Measurements from ENCODE around the gene TACC2. TPM values are rescaled to one million over a fixed set of nuclear protein-coding genes. Genes with fewer than 3 reads are reported as not detected.
A peak's percentile ranks its signal among the peaks of the same experiment; 100 is the strongest.
"Not testable (repeated sequence)": the region's sequence is repeated elsewhere in the genome, so short reads cannot be mapped to it uniquely, and the experiment has no call there.

TACC2 gene
- total and polyA plus RNA-seq, 2 donors = 21.2 to 82.7 TPM

GRCh38 chr10:122050311-122050710 lies 61.3 kb downstream of the TACC2 start:
- 90% methylated on average over 10 of the region's 10 CpGs for WGBS
- no peak overlapping the region for H3K27ac ChIP-seq (ENCODE audit: low read depth)
- H3K4me3 ChIP-seq (ENCODE audit: low read depth, low read length) = no peak overlapping the region
- no peaks in the 10 kb centered on the region for H3K4me1 ChIP-seq (ENCODE audit: insufficient read depth)
- H3K36me3 ChIP-seq (ENCODE audit: insufficient read depth) = no peaks in the 10 kb centered on the region
- DNase-seq (ENCODE audit: extremely low spot score) = no peak

GRCh38 chr10:122050811-122051210 lies 61.8 kb downstream of the TACC2 start:
- no peak for DNase-seq (ENCODE audit: extremely low spot score)
- WGBS = 91% methylated on average over 9 of the region's 9 CpGs
- Histone ChIP-seq H3K27ac (ENCODE audit: low read depth) (no peak overlapping the region), H3K4me1 (ENCODE audit: insufficient read depth) (no peaks in the 10 kb centered on the region), H3K4me3 (ENCODE audit: low read depth, low read length) (no peak overlapping the region), H3K36me3 (ENCODE audit: insufficient read depth) (no peaks in the 10 kb centered on the region)

- no peaks in the 10 kb centered on the region for H3K4me1 ChIP-seq (ENCODE audit: insufficient read depth)
- no peak for DNase-seq (ENCODE audit: extremely low spot score)
- no peak overlapping the region for H3K4me3 ChIP-seq (ENCODE audit: low read depth, low read length)
- no peak overlapping the region for H3K27ac ChIP-seq (ENCODE audit: low read depth)
- H3K36me3 ChIP-seq (ENCODE audit: insufficient read depth) = no peaks in the 10 kb centered on the region
- WGBS = 66% methylated on average over 2 of the region's 2 CpGs
Measured at GRCh38 chr10:122051609-122052385, 62.8 kb downstream of the TACC2 start.

- H3K36me3 ChIP-seq (ENCODE audit: insufficient read depth) = no peaks in the 10 kb centered on the region
- no peak overlapping the region for H3K4me3 ChIP-seq (ENCODE audit: low read depth, low read length)
- 89% methylated on average over 6 of the region's 6 CpGs for WGBS
- H3K27ac ChIP-seq (ENCODE audit: low read depth) = no peak overlapping the region
- no peak for DNase-seq (ENCODE audit: extremely low spot score)
- H3K4me1 ChIP-seq (ENCODE audit: insufficient read depth) = no peaks in the 10 kb centered on the region
Measured at GRCh38 chr10:122052701-122053100, 63.7 kb downstream of the TACC2 start.

GRCh38 chr10:122053314-122053713 lies 64.4 kb downstream of the TACC2 start:
- 87% methylated on average over 8 of the region's 8 CpGs for WGBS
- DNase-seq (ENCODE audit: extremely low spot score) = no peak
- Histone ChIP-seq H3K4me1 (ENCODE audit: insufficient read depth) (no peaks in the 10 kb centered on the region), H3K27ac (ENCODE audit: low read depth) (no peak overlapping the region), H3K36me3 (ENCODE audit: insufficient read depth) (no peaks in the 10 kb centered on the region), H3K4me3 (ENCODE audit: low read depth, low read length) (no peak overlapping the region)

- 51% methylated on average over 15 of the region's 15 CpGs for WGBS
- Histone ChIP-seq H3K4me1 (ENCODE audit: insufficient read depth) (no peaks in the 10 kb centered on the region), H3K4me3 (ENCODE audit: low read depth, low read length) (no peak overlapping the region), H3K27ac (ENCODE audit: low read depth) (peak overlapping the region; percentile 43), H3K36me3 (ENCODE audit: insufficient read depth) (no peaks in the 10 kb centered on the region)
- no peak for DNase-seq (ENCODE audit: extremely low spot score)
Measured at GRCh38 chr10:122054048-122055025, 65.4 kb downstream of the TACC2 start.

GRCh38 chr10:122055252-122055651 lies 66.3 kb downstream of the TACC2 start:
- no peaks in the 10 kb centered on the region for H3K4me1 ChIP-seq (ENCODE audit: insufficient read depth)
- H3K4me3 ChIP-seq (ENCODE audit: low read depth, low read length) = no peak overlapping the region
- 88% methylated on average over 5 of the region's 5 CpGs for WGBS
- H3K27ac ChIP-seq (ENCODE audit: low read depth) = no peak overlapping the region
- no peaks in the 10 kb centered on the region for H3K36me3 ChIP-seq (ENCODE audit: insufficient read depth)
- DNase-seq (ENCODE audit: extremely low spot score) = no peak

- WGBS = 94% methylated on average over 8 of the region's 8 CpGs
- DNase-seq (ENCODE audit: extremely low spot score) = no peak
- Histone ChIP-seq H3K27ac (ENCODE audit: low read depth) (no peak overlapping the region), H3K4me3 (ENCODE audit: low read depth, low read length) (no peak overlapping the region), H3K36me3 (ENCODE audit: insufficient read depth) (no peaks in the 10 kb centered on the region), H3K4me1 (ENCODE audit: insufficient read depth) (no peaks in the 10 kb centered on the region)
Measured at GRCh38 chr10:122056431-122057094, 67.6 kb downstream of the TACC2 start.

- H3K4me3 ChIP-seq (ENCODE audit: low read depth, low read length) = no peak overlapping the region
- no peak overlapping the region for H3K27ac ChIP-seq (ENCODE audit: low read depth)
- DNase-seq (ENCODE audit: extremely low spot score) = no peak
- H3K4me1 ChIP-seq (ENCODE audit: insufficient read depth) = no peaks in the 10 kb centered on the region
- 82% methylated on average over 14 of the region's 14 CpGs for whole genome bisulfite sequencing
- no peaks in the 10 kb centered on the region for H3K36me3 ChIP-seq (ENCODE audit: insufficient read depth)
Measured at GRCh38 chr10:122057841-122058413, 69.0 kb downstream of the TACC2 start.

GRCh38 chr10:122060250-122060649 lies 71.3 kb downstream of the TACC2 start:
- no peak overlapping the region for H3K27ac ChIP-seq (ENCODE audit: low read depth)
- no peak for DNase-seq (ENCODE audit: extremely low spot score)
- 73% methylated on average over 2 of the region's 2 CpGs for WGBS

GRCh38 chr10:122062831-122063674 lies 74.1 kb downstream of the TACC2 start:
- peak; percentile 77 for DNase-seq (ENCODE audit: extremely low spot score)
- Histone ChIP-seq H3K4me3 (ENCODE audit: low read depth, low read length) (no peak overlapping the region), H3K36me3 (ENCODE audit: insufficient read depth) (no peaks in the 10 kb centered on the region), H3K27ac (ENCODE audit: low read depth) (peak overlapping the region; percentile 84), H3K4me1 (ENCODE audit: insufficient read depth) (no peaks in the 10 kb centered on the region)
- 20% methylated on average over 13 of the region's 13 CpGs for WGBS

More at GRCh38 chr10:122060250-122060649, 71.3 kb downstream of the TACC2 start:
- H3K36me3 ChIP-seq (ENCODE audit: insufficient read depth) = no peaks in the 10 kb centered on the region
- H3K4me1 ChIP-seq (ENCODE audit: insufficient read depth) = no peaks in the 10 kb centered on the region
- no peak overlapping the region for H3K4me3 ChIP-seq (ENCODE audit: low read depth, low read length)

GRCh38 chr10:122066337-122066939 lies 77.5 kb downstream of the TACC2 start:
- not testable (repeated sequence) for H3K4me3 ChIP-seq (ENCODE audit: low read depth, low read length); H3K4me1 ChIP-seq (ENCODE audit: insufficient read depth); DNase-seq (ENCODE audit: extremely low spot score); H3K36me3 ChIP-seq (ENCODE audit: insufficient read depth); H3K27ac ChIP-seq (ENCODE audit: low read depth)
- WGBS = 95% methylated on average over 9 of the region's 9 CpGs
